HG02571 (cell line): ENCODE measurements around the gene PALLD.

Source experiments
- ATAC-seq: cut with Tn5 transposase; IDR thresholded peaks from one replicate; pipeline ENCODE4 v1.9.1; 2021; ENCODE audit warnings: mild to moderate bottlenecking, moderate library complexity; ENCODE audit not compliant: unreplicated experiment

Gene PALLD

DNA sequence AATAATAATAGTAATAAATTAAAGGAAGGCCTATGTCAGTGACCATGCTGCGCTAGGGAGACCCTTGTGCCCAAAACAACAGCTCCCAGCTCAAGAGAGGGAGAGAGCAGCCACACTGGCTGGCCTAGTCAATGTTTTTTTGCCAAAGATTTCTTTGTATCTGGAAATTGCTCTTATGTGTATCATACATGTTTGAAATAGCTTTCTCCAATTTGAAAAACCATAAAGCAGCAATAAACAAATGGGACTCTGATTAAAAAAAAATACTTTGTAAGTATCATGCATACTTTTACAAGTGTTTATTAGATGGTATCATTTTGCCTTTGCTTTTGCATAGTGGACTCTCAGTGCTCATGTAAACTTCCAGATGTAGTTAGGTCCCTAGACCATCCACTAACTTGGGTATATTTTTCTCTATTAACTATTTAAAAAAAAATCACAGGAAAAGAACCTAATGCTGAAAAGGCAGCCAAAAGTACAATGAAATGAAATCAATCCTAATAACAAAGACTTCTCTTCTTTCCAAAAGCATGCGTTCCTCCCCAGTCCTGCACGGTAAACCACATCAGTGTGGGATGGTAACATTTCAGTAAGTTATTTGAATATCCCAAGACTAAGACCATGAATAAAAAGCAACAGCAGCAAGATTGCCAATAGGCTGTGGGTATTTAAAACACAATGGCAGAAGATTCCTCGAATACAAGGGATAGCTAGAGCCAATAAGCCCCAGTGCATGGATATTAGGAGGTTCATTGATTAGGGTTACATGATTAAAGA is 117.6 kb downstream of the PALLD start:
- no peak for ATAC-seq

DNA sequence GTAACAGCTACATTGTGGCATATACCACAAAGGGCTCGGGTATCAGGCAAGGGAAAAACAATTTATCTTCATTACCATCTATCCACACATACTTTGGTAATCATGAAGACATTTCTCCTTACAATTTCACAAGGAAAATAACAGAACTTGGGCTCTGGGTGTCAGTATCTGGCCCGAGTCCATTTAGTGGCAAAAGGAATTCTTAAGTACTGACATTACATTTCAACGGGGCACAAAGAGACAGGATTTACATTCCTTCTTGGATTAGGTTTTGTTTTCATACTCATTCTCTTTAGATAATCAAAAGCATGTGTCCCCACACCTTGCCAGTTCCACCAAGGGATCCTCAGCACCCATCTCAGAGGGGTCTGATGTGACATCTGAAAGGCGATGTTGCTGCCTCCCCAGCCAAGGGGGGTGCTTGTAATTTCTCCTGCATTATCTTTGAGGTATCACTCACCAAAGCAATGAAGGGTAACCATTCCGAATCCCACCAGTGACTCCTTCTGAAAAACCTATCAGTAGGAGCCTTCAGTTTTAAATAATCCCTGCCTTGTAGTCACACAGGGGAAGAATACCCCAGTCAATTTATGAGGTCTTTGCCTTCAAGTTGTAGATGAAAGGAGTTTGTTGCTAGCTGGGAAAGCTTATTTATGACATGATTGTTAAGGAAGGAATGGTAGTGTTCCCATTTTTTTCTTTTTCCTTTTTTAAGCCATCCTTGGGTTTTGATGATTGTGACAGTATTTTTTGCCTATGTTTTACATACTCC is 118.6 kb downstream of the PALLD start:
- ATAC-seq: no peak

DNA sequence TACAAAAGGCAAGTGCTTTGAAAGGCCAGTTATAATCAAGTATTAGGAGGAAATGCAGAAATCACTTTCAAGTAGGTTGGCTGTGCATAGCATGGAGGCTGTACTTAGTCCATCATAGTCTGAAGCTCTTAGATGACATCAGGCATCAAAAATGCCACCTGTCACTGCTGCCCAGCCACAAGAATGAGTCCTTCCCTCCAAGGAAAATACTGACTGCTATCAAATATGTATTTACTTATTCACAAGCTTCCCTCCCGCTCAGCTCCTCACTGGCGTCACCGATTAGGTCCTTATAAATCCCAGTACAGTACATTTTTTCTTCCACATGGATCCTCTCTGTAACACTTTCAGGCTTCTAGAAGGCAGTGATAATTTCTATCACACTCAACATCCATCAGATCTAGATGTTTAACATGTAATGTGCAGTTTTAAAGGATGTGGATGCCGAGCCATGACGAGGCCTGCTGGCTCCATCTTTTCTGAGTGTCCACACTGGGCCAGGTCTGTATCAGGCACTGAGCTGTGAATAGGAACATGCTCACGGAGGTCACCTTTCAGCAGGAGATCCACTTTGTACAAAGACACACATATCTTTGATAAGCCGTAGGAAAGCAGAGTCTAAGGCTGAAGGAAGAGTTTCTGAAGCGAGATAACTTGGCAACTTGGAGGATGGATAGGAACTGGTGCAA is 121.9 kb downstream of the PALLD start:
- ATAC-seq: no peak

DNA sequence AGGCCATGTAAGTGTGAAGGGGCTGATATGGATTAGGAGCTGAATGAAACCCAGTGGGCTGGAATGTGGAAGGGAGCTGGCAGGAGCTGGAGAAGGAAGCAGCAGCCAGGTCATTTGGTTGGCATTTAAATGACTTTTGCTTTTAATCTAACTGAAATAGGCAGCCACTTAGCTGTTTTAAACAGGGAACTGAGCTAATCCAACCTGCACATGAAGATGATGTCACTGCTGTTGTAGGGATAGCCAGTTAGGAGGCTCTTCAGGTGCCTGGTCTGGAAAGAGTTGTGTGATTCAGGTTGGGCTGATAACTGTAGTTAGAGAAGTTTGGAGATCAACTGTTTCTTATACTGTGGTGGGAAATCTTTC is 122.4 kb downstream of the PALLD start:
- no peak for ATAC-seq

DNA sequence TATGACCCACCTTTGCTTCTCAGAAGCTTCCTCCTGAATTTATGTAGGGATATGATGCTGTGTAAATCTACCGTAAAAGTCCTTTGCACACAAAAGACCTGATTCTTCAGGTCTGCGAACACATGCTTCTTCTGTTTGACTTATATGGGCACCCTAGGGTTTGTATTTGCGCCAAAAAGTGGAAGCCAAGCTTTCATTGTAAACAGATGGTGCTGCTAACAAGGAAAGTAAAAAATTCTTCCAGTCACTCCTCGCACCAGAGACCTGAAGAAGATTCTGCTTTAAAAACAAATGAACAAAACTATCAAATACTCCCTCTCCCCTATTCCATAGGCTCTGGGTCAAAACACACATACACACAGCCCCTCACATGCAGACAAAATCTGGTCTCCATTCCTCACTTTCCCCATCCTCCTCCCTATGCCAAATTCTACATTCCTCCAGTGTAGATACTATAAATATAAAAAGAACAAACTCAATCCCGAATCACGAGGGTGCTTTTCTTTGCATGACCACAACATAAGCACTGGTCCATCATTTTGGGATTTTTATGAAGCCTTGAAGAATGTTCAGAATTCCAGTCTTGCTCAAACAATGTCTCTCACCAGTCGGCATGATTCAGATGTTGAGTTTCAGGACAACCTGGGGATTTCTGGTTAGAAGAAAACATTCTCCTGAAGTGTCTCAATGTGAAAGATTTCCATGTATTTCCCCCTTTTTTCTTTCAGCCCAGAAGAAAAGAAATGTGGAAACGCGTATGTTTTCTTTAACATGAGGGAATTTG is 125.1 kb downstream of the PALLD start:
- ATAC-seq: no peak

DNA sequence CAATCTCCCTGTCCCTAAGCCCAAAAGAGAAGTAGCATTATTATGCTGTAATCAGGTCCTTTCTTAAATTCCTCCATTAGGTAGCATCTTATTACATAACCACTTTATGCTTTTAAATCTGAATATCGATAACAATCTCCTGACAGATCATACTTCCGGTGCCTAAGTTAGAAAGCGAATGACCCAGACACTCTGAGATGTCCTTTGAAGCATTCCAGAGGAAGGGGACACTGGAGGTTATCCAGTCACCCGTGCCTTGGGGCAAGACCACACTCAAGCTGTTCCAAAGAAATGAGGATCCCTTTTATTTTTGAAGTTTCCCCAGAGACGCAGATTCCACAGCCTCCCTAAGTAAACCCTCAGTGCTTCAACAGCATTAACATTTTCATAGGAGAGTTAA is 125.7 kb downstream of the PALLD start:
- no peak for ATAC-seq

DNA sequence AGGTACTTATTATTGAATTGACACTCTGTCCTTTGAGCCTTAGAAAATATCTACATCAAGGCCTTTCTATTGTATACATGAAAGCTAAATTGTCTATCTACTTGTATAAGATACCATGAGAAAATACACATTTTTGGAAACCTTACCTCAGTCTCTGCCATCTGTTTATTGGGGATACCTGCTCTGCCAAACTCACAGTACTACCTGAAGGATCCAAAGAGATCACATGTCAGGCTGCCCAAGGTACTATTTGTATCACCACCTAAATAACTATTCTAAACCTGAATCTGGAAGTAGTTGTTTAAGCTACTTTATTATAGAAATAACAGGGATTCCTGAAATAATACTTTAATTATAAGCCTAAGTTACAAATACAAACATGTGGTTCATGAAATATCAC is 126.2 kb downstream of the PALLD start:
- ATAC-seq: no peak

DNA sequence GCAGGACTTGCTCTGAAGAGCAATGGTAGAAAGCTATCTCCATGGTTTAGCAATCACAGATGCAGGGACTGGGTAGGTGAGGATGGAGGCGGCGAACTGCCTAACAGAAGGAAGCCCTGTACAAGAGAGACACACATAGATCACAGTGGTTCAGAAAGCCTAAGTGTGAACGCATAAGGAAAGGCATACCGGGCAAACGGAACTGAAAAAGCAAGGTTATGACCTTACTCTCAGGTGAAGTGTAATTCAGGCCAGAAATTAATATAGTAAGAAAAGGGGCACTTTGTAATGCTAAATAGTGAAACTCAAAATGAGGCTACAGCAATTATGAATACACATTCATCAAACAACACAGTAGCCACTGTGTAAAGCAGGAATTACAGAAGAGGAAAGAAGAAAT is 126.6 kb downstream of the PALLD start:
- no peak for ATAC-seq

DNA sequence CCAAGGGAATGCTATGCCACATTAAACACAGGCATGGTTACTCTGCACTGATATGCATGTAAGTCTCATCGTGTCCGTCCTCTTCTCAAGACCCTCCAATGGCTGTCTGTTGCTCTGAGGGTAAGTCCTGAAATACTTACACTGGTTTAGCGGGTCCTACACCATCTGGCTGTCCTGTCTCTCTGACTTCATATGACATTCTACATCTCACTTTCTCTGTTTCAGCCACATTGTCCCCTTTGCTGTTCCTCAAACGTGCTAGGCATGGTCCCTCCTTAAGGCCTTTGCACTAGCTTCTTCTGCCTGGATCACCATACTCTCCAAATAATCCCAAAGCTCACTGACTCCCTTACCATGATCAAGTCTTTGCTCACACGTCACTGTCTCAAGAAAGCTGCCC is 131.4 kb downstream of the PALLD start:
- no peak for ATAC-seq

DNA sequence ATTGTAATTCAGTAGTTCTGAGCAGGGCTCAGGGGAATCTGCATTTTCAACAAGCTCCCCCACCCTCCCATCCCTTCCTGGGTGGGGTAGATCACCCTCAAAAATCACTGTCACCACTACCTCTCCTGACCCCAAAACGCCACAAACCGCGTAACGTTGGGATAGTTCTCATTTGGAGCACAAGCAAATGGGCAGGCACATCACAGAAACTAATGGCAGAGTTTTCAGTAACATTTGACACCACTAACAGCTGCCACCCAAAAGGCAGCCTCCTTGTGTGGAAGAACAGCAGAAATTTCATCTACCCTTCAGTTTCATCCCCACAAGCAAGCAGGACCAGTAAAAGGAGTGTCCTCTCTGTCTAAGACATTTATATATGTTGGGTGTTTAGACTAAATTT is 132.7 kb downstream of the PALLD start:
- no peak for ATAC-seq

DNA sequence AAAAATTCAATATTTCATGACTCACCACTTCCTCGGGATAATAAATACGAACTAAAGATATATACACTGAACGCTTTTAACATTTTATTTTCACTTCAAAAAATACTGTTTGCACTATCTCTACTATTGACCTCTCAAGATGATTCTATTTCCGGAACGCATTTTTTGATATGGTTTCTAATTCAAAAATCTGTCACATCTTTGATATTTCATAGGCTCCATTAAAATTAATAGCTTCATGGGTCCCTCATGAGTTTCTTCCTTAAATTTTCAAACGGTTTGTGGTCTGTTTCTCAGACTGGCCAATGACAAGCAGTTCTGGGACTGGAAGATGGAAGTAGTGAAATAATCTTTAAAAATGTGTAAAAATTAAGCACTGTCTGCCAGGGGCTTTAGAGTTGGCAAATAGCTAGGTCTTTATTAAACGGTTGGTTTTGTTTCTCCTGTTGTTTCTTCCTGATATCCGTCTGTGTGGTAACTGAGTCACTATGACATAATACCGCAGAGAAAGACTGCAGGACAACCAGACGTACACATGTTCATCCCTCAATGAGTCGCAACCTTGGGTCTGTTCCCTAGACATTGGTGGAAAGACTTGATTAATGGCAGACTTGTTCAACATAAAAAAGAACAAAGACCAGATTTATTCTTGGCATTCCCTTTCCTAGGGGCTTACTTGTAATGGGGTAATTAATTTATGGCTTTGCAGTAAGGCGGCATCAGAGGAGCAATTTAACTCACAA is 133.8 kb downstream of the PALLD start:
- no peak for ATAC-seq

DNA sequence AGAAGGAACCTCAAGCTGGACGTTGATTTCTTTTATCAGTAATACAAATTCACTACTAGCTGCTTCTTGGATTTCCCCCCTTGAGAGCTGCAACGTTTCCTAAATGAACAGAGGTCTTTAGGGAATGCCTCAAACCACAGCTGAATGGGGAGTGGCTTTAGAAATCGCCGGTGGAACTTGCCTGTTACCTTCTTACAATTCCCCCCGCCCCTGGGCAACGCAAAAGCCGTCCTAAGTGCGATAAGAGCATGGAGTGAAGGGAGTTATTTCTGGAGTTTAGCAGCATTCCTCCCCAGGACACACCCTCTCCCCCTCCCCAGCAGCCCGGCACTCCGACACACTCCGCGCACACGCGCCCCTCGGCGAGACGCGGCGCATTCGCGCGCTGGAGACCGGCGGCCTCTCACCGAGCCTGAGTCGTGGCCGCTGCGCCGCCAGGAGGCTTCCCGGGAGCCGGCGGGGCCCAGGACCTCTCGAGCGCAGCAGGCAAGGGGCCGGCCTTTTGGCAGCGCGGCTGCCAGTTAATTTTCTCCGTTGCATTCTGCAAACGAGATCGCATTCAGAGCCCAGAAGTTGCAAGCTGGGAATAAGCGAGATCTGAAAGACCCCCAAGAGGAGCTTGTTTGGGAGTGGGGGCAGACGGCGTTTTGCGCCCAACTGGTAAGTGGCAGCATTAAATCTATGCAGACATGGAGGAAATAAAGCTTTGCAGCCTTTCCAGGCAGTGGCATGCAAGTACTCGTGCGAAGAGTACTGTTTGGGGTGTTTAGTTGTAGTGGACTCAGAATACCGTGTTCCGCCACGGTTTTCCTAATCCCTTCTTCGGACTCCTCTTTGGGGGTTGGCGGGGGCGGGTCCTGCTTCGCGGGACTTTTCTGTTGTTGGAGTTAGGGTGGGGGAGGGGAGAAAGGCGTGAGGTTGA is 134.7 kb downstream of the PALLD start:
- no peak for ATAC-seq

DNA sequence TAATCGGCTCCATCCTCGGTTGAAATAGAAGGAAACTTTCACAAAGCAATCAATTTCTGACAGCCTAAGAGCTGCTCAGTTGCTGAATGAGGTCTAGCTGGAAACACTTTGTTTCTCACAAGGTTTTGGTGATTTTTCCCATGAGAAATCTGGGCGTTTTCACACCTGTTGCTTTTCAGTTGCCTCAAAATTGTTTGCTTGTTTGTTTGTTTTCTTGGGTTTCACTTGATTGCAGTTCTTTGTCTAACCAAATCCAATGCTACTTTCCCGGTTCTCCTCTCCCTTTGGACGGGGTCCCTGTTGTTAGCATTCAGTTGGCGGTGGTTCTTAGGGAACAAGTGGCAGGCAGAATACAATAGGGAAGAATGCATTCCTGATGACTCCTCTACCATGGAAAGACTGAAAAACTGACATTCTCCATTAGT is 135.5 kb downstream of the PALLD start:
- no peak for ATAC-seq

DNA sequence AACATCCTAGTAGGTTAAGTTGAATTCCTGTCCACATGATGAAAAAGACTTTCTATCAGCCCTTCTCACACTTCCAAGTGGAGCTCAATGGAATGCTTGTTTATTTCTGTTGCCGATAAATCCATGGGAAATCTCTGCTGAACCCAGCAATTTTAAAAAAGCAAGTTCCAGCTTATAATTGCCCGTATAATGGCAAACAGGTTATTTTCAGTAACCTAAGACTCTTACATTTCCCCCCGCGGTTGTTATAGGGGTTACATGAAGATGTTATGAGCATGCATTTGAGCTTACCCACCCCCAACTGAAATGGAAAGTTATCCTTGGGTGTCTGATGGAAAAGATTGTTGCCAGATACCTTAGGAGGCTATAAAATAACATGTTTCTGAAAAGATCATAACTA is 136.2 kb downstream of the PALLD start:
- ATAC-seq: no peak

DNA sequence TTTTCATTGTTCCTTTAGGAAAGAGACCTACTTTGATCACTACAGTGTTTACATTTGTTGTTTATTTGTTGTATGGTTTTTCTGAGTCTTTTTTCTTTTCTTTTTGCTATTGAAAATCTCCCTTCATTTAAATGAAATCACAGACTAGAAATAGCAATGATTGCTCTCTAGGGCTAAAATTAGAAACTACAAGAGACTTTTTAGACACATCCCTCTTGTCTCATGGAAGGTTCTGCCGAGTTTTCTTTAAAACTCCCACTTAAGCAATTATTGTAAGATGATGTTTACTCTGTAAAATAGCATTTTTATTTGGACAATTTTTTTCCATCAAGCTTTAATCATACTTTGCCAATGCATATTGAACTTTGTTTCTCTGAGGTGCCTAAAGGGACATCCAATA is 136.6 kb downstream of the PALLD start:
- no peak for ATAC-seq

DNA sequence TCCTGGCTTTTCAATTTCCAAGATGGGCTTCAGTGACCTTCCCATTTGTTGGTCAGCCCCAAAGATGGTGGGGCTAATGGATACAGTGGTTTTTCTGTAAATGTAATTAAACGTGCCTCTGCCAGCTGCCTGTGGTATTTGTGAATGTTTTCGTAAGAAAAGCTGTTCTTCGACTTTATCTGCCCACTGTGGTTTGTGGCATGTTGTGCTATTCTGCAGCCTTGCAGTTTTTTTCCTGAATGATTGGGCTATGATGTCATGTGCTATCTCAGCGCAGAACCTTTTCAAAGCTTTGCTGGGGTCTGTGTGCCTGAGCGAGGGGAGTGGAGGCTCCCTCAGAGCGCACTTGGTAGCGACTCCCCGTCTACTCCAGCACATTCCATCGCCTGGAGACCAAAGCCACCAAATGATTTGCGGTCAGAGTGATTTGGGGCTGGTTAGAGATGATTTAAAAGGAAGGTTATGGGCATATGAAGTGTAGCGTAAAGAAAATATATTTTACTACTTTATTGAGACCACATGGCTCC is 137.5 kb downstream of the PALLD start:
- no peak for ATAC-seq

DNA sequence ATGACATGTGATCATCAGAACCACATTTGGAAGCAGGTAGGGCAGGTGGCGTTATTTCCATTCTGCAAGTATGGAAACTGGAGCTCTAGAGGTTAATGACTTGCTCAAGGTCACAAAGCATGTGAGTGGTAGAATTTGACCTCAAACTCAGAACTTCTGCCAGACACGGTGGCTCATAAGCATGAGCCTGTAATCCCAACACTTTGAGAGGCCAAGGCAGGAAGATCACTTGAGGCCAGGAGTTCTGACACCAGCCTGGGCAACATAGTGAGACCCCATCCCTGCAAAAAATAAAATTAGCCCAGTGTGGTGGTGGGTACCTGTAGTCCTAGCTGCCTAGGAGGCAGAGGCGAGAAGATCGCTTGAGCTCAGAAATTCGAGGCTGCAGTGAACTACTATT is 139.2 kb downstream of the PALLD start:
- no peak for ATAC-seq

DNA sequence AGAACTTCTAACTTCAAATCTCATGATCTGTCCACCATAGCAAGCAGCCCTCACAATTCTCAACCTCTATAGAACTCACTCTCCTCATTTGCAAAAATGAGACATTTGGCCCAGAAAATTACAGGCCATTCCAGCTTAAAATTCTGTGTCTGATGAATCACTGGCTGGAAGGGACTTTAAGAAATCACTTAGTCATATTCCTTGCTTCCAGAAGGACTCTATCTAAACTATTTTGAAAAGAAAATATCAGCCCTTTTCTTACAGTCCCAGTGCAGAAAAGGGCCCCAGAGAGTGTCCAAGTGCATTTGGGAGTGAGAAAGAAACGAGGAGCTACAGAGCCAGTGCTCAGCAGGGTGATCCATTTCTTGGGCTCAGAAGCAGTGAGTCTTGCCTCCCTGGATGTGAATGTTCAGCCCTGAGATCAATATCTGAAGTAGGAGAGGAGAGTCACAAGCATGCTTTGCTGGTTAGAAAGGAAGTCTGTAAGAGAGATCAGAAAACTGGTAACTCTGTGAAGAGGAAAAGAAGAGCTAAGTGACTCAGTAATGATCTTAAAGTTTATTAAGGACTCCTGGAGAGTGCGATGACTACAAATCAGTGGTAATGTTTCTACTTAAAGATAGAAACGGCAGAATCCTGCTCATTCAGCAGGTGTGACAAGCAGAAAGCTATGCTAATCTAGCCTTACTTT is 139.8 kb downstream of the PALLD start:
- ATAC-seq: no peak
